GM23248 (cell line): ENCODE measurements around the gene SCN7A.

Experiments used
- EZH2 ChIP-seq: fragments of 200-600 bp; sonication (generic); IDR thresholded peaks from 2 replicates; pipeline ENCODE4 v1.6.1; 2018; ENCODE audit warnings: antibody characterized with exemption, mild to moderate bottlenecking; ENCODE audit not compliant: insufficient read depth, poor library complexity, severe bottlenecking
- EZH2phosphoT487 ChIP-seq: fragments of 200-600 bp; sonication (generic); IDR thresholded peaks from 2 replicates; pipeline ENCODE4 v1.6.1; 2018; ENCODE audit warnings: antibody characterized with exemption, moderate library complexity, mild to moderate bottlenecking, low read depth; ENCODE audit not compliant: insufficient read depth

- TF ChIP-seq EZH2phosphoT487 (no peak), EZH2 (no peak)
Measured at GRCh38 chr2:166406374-166406773, 87.7 kb downstream of the SCN7A start.
